Left kidney (tissue), 8 donors: ENCODE measurements around the gene MMP26. TPM values are rescaled to one million over a fixed set of nuclear protein-coding genes. Genes with fewer than 3 reads are reported as not detected.

ENCODE experiments used
- DNase-seq: peaks from one replicate; pipeline ENCODE4 v3.0.0-alpha.2; 2013
- long read RNA-seq, 8 donors: transcript quantifications; one replicate each; lab custom pipeline, GENCODE V29; 2026
- polyA plus RNA-seq: library from polyadenylated mRNA; unstranded; fragments of 120-200 nt; gene quantifications from one replicate; pipeline ENCODE4 v1.2.1, GENCODE V29; 2013; ENCODE audit not compliant: insufficient read length

MMP26 gene
- polyA plus RNA-seq, result 0.27 TPM
- long read RNA-seq, donor 1, result 0 reads
- long read RNA-seq, donor 2, result 0 reads
- long read RNA-seq, donor 3, result 0 reads
- long read RNA-seq, donor 4, result 0 reads
- long read RNA-seq, donor 5, result 0 reads
- long read RNA-seq, donor 6, result 0 reads
- long read RNA-seq, donor 7, result 0 reads
- long read RNA-seq, donor 8, result 0 reads

DNA sequence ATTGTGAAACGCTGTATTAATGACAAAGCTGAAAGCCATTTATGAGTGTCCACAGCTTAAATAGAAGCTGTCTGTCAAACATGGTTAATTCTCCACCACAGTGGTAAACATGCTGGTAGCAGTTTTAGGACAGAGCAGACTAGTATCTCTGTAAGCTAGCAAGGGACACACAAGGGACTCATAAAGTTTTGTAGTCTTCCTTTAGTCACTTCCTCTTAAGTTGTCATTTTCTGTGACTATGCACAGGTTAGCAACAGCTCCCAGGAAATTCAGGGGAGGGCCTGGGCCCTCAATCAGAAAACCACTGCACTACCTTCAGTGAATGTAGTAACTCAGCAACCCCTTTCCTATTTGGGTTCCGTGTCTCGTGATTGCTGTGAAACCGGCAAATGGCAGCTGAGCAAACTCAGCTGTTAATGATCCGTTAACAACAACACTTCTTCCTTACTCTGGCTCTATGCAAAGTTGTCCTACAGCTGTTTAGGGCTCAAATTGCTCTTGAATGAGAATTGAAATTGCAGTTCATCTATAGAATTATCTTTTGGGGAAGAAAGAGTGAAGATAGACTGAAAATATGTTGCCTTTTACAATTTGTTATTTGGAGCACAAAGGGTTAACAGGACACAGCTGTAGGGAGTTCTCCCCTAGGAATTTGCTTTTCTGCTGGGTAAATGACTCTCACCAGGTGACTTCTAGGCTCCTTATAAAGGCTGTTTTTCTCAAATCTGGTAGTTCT is at the start of gene MMP26:
MMP26 (plus strand) TSS at position 731 of the 736 bp plus-strand sequence.
- peak; percentile 68 for DNase-seq

- DNase-seq, result peak; percentile 26
Measured at GRCh38 chr11:4658629-4659445, 45.7 kb upstream of the MMP26 start.

DNA sequence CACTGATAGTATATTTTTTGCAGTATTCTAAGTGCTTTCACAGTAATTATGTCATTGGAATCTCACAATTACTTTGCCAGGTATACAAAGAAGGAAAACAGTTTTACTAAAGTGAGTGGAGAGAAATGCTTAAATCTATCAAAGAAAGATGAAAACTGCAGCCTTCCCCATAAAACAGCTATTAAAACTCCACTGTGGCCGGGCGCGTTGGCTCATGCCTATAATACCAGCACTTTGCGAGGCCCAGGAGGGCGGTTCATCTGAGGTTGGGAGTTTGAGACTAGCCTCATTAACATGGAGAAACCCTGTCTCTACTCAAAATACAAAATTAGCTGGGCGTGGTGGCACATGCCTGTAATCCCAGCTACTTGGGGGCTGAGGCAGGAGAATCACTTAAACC is 41.7 kb upstream of the MMP26 start:
- no peak for DNase-seq

- DNase-seq, result no peak
Measured at GRCh38 chr11:4664183-4664582, 40.4 kb upstream of the MMP26 start.

DNA sequence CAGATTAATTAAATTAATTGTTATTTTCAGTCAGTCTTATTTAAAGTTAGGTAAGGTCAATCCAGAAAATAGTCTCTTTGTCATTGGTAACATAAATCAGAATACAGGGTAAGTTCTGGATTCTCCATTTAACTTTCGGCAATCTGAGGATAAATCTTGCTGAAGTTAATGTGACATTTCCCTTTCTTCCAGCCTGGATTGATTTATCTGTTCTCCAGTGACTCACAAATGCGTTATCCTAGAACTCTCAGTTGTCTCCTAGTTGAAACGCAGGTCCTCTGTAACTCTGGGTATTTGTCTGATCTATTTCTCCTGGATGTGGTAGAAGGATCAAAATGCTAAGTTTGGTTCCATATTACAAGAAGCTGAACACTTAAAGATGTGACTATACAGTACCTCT is 39.8 kb upstream of the MMP26 start:
- DNase-seq, result no peak

GRCh38 chr11:4665424-4665823 is 39.2 kb upstream of the MMP26 start:
- DNase-seq, result no peak

GRCh38 chr11:4671741-4672140 is 32.8 kb upstream of the MMP26 start:
- no peak for DNase-seq

- no peak for DNase-seq
Measured at GRCh38 chr11:4672470-4672869, 32.1 kb upstream of the MMP26 start.

DNA sequence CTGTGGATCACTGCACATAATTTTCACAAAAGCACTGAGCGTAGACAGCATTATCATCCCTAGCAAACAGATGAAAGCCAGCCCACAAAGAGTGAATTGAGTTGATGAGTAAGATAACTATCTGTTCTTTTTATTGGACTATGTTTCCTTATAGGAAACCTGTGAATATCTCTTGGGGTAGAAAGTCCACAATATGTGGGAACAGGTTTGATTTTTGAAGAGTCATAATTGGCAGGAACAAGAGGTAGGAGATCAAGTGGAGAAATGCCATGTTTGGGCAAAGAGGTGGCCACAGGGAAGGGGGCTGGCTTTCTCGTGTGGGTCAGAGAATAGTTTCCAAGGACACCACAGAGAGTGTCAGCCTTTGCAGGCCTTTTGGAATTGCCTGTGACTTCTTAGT is 30.8 kb upstream of the MMP26 start:
- no peak for DNase-seq

DNA sequence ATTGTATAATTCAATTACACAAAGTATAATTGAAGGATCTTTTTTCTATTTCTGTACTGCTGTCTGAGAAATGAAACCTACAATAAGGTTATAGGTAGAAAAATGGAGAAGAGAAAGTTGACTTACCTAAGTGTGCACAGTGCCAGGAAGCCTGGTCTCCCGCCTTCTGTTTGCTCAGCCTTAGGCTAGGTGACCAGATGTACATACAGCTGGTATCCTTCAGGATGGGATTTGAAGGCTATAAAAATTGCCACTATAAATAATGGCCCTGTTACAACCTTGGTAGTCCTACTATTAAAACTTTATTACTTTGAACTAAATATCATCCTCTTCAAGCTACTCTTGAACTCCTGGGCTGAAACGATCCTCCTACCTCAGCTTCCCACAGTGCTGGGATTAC is 26.6 kb upstream of the MMP26 start:
- peak; percentile 61 for DNase-seq

DNA sequence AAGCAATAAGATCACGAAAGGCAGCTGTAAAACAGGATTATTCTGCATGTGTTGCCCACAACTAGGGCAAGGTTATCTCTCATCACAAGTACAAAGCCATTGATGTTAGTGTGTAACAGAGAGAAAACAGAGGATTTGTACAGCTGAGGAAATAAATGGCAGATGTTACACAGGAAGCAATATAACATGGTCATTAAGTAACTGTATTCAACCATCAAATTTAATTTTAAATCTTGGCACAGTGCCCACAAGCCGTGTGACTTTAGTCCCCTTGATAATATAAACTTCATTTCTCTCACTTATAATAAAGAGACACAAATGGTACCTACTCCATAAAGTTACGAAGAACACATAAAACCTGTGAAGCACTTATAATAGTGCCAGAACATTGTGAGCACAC is 24.2 kb upstream of the MMP26 start:
- DNase-seq, result no peak

DNA sequence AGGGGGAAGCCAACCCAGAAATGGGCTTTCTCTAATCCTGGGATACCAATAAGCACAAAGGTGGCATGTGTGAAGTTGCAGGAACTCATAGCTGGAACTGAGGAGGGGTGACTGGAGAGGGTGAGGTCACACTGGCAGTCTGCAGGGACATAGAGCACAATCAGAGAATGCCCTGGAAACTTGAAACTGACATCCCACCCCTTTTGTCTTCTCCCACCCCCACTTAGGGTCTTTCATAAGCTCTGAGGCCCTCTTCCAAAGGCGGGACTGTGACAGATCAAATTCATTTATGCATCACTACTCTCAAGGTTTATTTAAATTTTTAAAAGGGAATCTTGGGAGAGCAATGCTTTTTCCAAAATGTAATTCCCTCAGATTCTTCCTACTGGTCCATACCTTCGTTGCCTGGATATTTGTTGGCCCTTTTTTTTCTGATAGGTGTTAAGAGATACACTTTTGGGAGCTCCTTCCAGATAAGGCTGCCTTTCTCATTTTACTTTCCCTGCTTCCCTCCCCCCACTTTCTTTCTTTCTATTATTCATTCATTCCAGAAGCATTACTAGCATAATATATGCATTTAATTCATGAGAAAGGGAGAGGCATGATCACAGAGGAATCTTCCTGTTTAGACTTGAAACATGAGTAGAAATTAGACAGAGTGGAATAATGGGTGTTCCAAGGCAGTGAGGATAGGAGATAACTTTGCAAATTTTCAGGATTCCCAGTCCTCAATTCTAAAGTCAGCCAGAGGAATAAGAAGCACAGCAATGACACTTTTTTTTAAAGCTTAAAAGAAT is 21.8 kb upstream of the MMP26 start:
- no peak for DNase-seq

- no peak for DNase-seq
Measured at GRCh38 chr11:4684631-4685285, 19.8 kb upstream of the MMP26 start.

- no peak for DNase-seq
Measured at GRCh38 chr11:4695442-4695841, 9.1 kb upstream of the MMP26 start.

- no peak for DNase-seq
Measured at GRCh38 chr11:4697585-4697984, 7.0 kb upstream of the MMP26 start, which contains the start of gene OR51E2. Gene OR51E2, minus strand, starts transcription at chr11:4697853. Its CDS starts 15,142 bp downstream, at chr11:4682711.

DNA sequence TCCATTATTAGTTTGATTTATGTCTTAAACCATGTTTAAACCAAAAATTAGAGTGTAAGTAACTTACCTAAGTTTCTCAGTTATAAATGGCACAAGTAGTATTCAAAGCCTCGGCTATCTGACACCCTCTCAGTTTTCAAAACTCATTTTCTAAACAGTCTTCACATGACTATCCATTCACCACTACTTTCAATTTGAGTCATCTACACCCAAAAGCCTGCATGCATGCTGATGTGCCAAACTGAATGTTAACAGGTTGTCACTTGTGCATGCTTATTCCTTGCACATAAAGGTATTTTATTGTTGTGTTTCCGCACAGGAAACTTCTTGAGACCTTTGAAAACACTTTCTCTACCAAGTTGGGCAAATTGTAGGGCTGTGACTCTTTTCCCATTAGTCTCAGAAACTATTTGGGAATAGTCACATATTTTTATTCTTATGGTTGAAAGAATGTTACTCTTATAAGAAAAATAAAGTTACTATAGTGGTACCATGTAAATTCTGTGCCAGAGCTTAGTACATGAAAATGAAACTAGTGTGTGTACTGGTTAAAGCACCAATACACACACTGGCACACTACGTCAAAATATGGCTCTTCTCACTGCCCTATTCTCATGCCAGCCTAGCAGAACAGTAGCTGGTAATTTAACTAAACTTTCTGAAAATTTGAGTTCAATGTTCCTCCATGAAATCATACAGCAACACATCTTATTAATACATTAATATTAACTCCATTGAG is 4.7 kb upstream of the MMP26 start:
- DNase-seq, result no peak

DNA sequence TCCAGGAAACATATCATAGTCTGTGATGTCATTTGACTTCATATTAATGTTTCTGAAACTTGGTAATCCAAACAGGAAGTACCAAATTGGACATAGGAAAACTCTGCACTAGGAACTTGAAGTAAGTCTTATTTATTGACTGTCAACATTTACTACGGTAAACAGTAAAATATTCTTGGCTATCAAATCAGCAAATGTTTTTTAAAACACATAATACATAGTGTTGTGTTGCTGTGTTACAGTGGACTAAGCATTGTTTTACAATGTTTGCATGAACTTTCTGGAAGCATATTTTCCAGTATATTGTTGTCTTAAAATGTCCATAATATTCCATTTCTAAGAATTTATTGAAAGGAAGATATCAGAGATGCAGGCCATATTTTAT is 4.2 kb upstream of the MMP26 start:
- no peak for DNase-seq

DNA sequence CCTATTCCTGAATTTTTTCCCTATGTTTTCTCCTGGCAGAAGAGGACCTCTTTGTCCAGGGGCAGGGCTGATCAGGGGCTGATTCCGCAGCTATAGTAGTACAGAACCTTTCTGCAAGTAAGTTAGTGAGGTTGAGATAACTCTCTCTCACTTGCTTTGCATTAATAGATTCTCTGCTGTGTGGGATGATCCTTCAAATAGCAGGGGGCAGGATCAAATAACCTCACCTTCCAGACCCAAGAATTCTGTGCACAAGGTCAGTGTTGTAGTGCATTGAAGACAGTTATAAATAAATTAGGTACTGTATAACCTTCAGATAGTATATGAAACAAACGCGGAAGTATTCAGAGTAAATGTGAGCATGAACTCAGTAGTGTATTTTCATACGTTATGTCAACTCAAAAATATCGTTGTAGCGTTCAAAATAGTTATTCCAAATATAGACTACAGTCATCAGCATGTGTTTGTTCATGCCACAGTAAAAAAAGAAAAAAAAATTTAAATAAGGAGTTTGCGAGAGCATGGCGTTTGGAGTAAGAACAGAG is 278 bp downstream of the MMP26 start:
- peak; percentile 27 for DNase-seq

DNA sequence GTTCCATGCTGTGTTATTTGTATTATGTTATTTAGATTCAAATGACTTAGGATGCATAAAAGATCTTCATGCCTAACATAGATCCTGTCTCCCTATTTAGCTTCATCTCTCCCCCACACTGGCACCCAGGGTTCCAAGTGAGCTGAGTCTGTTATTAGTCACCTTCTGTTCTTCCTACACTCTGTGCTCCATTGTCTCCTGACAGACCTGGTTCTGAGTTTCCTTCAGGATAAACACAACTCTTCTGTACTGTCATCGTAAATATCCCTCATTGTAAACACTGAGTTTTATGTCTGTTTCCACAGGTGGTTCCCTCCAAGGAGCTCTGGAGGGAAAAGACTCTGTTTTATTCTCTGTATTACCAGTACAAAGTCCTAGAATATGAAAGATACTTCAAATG is 8.7 kb downstream of the MMP26 start:
- no peak for DNase-seq

DNA sequence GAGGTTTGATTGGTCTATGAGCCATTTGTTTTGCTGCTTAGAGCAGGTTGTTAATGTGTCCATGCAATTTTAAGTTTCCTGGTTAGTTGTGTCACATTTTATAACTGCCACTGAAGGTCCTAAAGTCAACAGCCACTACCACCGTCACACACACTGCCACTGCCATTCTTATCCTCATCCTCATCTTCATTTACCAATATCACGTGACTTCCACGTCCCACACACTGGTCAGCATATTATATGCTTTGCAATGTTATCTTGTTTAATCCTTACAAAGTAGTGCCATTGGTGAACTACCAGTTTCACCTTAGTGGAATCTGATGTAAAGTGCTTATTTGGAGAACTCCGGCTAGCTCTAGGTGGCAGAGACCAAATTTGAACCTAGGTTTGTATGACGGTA is 9.7 kb downstream of the MMP26 start:
- no peak for DNase-seq
